GM19238 (cell line): ENCODE results near the gene SEMG2.

Experiments
- DNase-seq: peaks from one replicate; pipeline ENCODE4 v3.0.0; 2011; ENCODE audit warnings: low spot score; ENCODE audit not compliant: insufficient read length

The SEMG2 gene

GRCh38 chr20:45229264-45230056 lies 8.3 kb downstream of the SEMG2 start:
- no peak for DNase-seq

- no peak for DNase-seq
Observed at GRCh38 chr20:45230631-45231030, 9.5 kb downstream of the SEMG2 start.

GRCh38 chr20:45235995-45236394 lies 14.8 kb downstream of the SEMG2 start:
- DNase-seq, result no peak

GRCh38 chr20:45238139-45238538 lies 17.0 kb downstream of the SEMG2 start:
- DNase-seq, result no peak

GRCh38 chr20:45246109-45246508 lies 24.9 kb downstream of the SEMG2 start:
- DNase-seq, result no peak

GRCh38 chr20:45247865-45248264 lies 26.7 kb downstream of the SEMG2 start:
- no peak for DNase-seq

GRCh38 chr20:45248609-45249008 lies 27.4 kb downstream of the SEMG2 start:
- DNase-seq, result no peak

- no peak for DNase-seq
Observed at GRCh38 chr20:45251884-45252560, 30.8 kb downstream of the SEMG2 start.

GRCh38 chr20:45253261-45253660 lies 32.1 kb downstream of the SEMG2 start:
- no peak for DNase-seq

GRCh38 chr20:45254383-45255262 lies 33.5 kb downstream of the SEMG2 start, which contains the start of gene SLPI:
TSS of gene SLPI (minus strand) at chr20:45254564. CDS start at chr20:45254543, 21 bp downstream.
- DNase-seq, result no peak

- DNase-seq, result no peak
Observed at GRCh38 chr20:45257161-45257560, 36.0 kb downstream of the SEMG2 start.

- no peak for DNase-seq
Observed at GRCh38 chr20:45257711-45258110, 36.5 kb downstream of the SEMG2 start.

- DNase-seq, result no peak
Observed at GRCh38 chr20:45258259-45258658, 37.1 kb downstream of the SEMG2 start.

- no peak for DNase-seq
Observed at GRCh38 chr20:45258664-45259063, 37.5 kb downstream of the SEMG2 start.

GRCh38 chr20:45263556-45264266 lies 42.5 kb downstream of the SEMG2 start:
- no peak for DNase-seq

GRCh38 chr20:45266977-45267376 lies 45.8 kb downstream of the SEMG2 start:
- no peak for DNase-seq

GRCh38 chr20:45268531-45268930 lies 47.4 kb downstream of the SEMG2 start:
- no peak for DNase-seq

- no peak for DNase-seq
Observed at GRCh38 chr20:45269056-45269455, 47.9 kb downstream of the SEMG2 start.

GRCh38 chr20:45269754-45270270 lies 48.6 kb downstream of the SEMG2 start:
- DNase-seq, result no peak
